HG02840 (cell line): ENCODE measurements around the gene RIPK4.
"Not testable (repeated sequence)": the region's sequence is repeated elsewhere in the genome, so short reads cannot be mapped to it uniquely, and the experiment has no call there.

Experiments
- ATAC-seq: cut with Tn5 transposase; IDR thresholded peaks from one replicate; pipeline ENCODE4 v1.9.1; 2021; ENCODE audit warnings: mild to moderate bottlenecking, moderate library complexity, moderate number of reproducible peaks; ENCODE audit not compliant: unreplicated experiment, low FRiP score

The RIPK4 gene

GRCh38 chr21:41720250-41720649, 46.6 kb downstream of the RIPK4 start:
- ATAC-seq = no peak

GRCh38 chr21:41719691-41720090, 47.2 kb downstream of the RIPK4 start:
- no peak for ATAC-seq

- no peak for ATAC-seq
These were observed 49.1 kb downstream of the RIPK4 start for GRCh38 chr21:41717573-41718330.

GRCh38 chr21:41716751-41717150, 50.1 kb downstream of the RIPK4 start:
- no peak for ATAC-seq

- no peak for ATAC-seq
These were observed 51.1 kb downstream of the RIPK4 start for GRCh38 chr21:41715649-41716281.

GRCh38 chr21:41714299-41714865, 52.5 kb downstream of the RIPK4 start:
- ATAC-seq = not testable (repeated sequence)

- ATAC-seq = no peak
These were observed 53.2 kb downstream of the RIPK4 start for GRCh38 chr21:41713495-41714281.

GRCh38 chr21:41712730-41713129, 54.1 kb downstream of the RIPK4 start:
- ATAC-seq = no peak

GRCh38 chr21:41712201-41712600, 54.7 kb downstream of the RIPK4 start:
- no peak for ATAC-seq

GRCh38 chr21:41711416-41712007, 55.3 kb downstream of the RIPK4 start:
- ATAC-seq = no peak

GRCh38 chr21:41710823-41711160, 56.1 kb downstream of the RIPK4 start:
- no peak for ATAC-seq

GRCh38 chr21:41709965-41710822, 56.7 kb downstream of the RIPK4 start:
- ATAC-seq = no peak

GRCh38 chr21:41709166-41709565, 57.7 kb downstream of the RIPK4 start:
- no peak for ATAC-seq

GRCh38 chr21:41707960-41708330, 58.9 kb downstream of the RIPK4 start:
- no peak for ATAC-seq

GRCh38 chr21:41707231-41707959, 59.5 kb downstream of the RIPK4 start:
- no peak for ATAC-seq

- no peak for ATAC-seq
These were observed 60.2 kb downstream of the RIPK4 start for GRCh38 chr21:41706678-41707077.

GRCh38 chr21:41706263-41706639, 60.6 kb downstream of the RIPK4 start:
- no peak for ATAC-seq

GRCh38 chr21:41705546-41706262, 61.1 kb downstream of the RIPK4 start:
- no peak for ATAC-seq
